Kidney epithelial cell (primary cell): ENCODE measurements around the gene JUND. TPM values are rescaled to one million over a fixed set of nuclear protein-coding genes. Genes with fewer than 3 reads are reported as not detected.

Experiments
- DNase-seq: peaks from one replicate; pipeline ENCODE4 v3.0.0-alpha.2; 2010; ENCODE audit warnings: low read depth
- H3K27me3 ChIP-seq: 2 replicates; pipeline ENCODE4 v1.6.0; 2011; ENCODE audit warnings: low read length; ENCODE audit not compliant: control insufficient read depth, insufficient read depth
- H3K36me3 ChIP-seq: 2 replicates; pipeline ENCODE4 v1.5.1; 2011; ENCODE audit warnings: low read length; ENCODE audit not compliant: control insufficient read depth, insufficient read depth
- H3K4me3 ChIP-seq: 2 replicates; pipeline ENCODE4 v1.5.1; 2011; ENCODE audit warnings: low read depth, mild to moderate bottlenecking, control low read depth, low read length
- CTCF ChIP-seq: IDR thresholded peaks from 2 replicates; pipeline ENCODE4 v1.5.1; 2011; ENCODE audit warnings: mild to moderate bottlenecking, moderate library complexity, low read length, control low read depth, inconsistent platforms; ENCODE audit not compliant: insufficient read depth, poor library complexity, severe bottlenecking
- total RNA-seq: library from RNA; depleted of rRNA; stranded (reverse); fragments of >200 nt; gene quantifications from 2 replicates; pipeline ENCODE4 v1.2.3, GENCODE V29; 2015

The JUND gene
- total RNA-seq, 1 donor from 2014 or later: 262 TPM

DNA sequence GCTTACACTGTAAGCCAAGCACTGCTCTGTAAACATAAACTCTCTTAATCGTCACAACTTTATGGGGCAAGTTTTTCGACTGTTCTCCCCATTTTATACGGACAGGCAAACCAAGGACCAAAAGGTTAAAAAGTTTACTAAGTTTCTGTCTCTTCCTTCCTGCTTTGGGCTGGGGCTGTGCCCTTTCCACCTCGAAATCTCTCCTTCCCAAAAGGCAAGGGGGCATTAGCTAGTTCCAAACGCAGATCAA, 2.2 kb downstream of the JUND start:
- TF ChIP-seq CTCF: no peak
- H3K27me3 ChIP-seq: no peaks in the 10 kb centered on the region
- DNase-seq: no peak
- H3K4me3 ChIP-seq: peak overlapping the region; percentile 100
- H3K36me3 ChIP-seq: peaks cover 5% of the 10 kb centered on the region

- TF ChIP-seq CTCF: peak; percentile 22
- no peaks in the 10 kb centered on the region for H3K27me3 ChIP-seq
- peak overlapping the region; percentile 100 for H3K4me3 ChIP-seq
- no peak for DNase-seq
- H3K36me3 ChIP-seq: peaks cover 5% of the 10 kb centered on the region
Measured at GRCh38 chr19:18278521-18279265, 2.7 kb downstream of the JUND start.

DNA sequence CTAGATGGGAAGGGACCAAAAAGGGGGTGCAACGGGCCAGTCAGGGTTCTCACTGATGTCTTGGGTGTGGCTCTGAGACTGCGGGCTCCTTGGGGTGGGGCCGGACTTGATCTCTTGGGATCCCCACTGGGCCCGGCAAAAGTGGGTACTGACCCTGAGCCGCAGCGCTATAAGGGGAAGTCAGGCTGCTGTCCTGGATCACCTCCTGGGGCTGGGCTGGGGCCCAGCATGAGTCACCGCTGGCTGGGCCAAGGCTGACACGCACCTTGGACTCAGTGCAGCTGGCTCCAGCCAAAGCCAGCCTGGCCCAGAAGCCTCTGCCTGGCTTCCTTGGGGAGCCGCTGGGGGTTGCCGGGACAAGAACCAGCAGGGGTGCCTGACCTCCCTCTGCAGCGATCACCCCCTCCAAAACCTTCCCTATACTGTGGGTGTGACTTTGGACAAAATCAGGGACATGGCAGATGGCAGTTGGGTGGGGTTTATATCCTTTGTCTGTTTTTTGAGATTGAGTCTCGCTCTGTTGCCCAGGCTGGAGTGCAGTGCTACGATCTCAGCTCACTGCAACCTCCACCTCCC, 6.6 kb downstream of the JUND start:
- DNase-seq: no peak
- TF ChIP-seq CTCF: no peak
- no peak overlapping the region for H3K4me3 ChIP-seq
- H3K36me3 ChIP-seq: peaks cover 2% of the 10 kb centered on the region
- no peaks in the 10 kb centered on the region for H3K27me3 ChIP-seq

- no peak for DNase-seq
- no peak for TF ChIP-seq CTCF
- peaks cover 2% of the 10 kb centered on the region for H3K36me3 ChIP-seq
- no peak within 1 kb of the TSS for H3K4me3 ChIP-seq
- H3K27me3 ChIP-seq: no peaks in the 10 kb centered on the region
Measured at GRCh38 chr19:18274219-18274780, 7.1 kb downstream of the JUND start, which contains the start of gene IQCN. TSS of gene IQCN (minus strand) at chr19:18274452. CDS start at chr19:18269478, 4,974 bp downstream.

GRCh38 chr19:18273561-18274218, 7.7 kb downstream of the JUND start:
- Histone ChIP-seq H3K4me3 (no peak overlapping the region), H3K27me3 (no peaks in the 10 kb centered on the region), H3K36me3 (peaks cover 2% of the 10 kb centered on the region)
- no peak for TF ChIP-seq CTCF
- no peak for DNase-seq
